Measurements from ENCODE around the gene CACNA2D3. TPM values are rescaled to one million over a fixed set of nuclear protein-coding genes. Genes with fewer than 3 reads are reported as not detected.

Gene CACNA2D3
- total RNA-seq, 2 donors from 2014 or later: 0.97 TPM; not detected in 1

DNA sequence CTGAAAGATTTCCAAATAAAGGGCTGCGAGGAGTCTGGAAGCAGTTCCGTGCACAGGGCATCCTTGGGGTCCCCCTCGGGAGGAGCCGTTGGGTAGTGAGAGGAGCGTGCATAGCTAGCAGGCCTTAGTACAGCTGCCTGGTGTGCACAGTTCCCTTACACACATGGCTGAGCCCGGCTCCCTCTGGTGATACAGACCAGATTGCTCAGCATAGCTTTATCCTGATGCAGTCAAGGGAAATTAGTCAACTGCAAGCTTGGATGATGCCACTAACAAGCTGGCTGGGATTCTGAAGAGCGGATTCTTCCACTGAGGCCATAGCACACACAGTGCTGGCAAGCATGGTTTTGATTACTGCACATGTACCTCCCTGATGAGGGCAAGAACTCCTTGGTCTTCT lies 456.1 kb downstream of the CACNA2D3 start:
- H3K36me3 ChIP-seq (ENCODE audit: control insufficient read depth, insufficient read depth, low read length): no peaks in the 10 kb centered on the region
- H3K27ac Mint-ChIP-seq: no peak overlapping the region
- H3K27ac ChIP-seq (ENCODE audit: low read depth, low read length): no peak overlapping the region
- no peaks in the 10 kb centered on the region for H3K27me3 ChIP-seq (ENCODE audit: control insufficient read depth, insufficient read depth, low read length, poor library complexity, severe bottlenecking)
- no peak overlapping the region for H3K9ac ChIP-seq (ENCODE audit: extremely low read depth, low read length, poor library complexity, severe bottlenecking)
- H3K4me1 Mint-ChIP-seq: no peaks in the 10 kb centered on the region
- no peaks in the 10 kb centered on the region for H3K36me3 Mint-ChIP-seq (ENCODE audit: low read depth)
- TF ChIP-seq, protein P1, sequence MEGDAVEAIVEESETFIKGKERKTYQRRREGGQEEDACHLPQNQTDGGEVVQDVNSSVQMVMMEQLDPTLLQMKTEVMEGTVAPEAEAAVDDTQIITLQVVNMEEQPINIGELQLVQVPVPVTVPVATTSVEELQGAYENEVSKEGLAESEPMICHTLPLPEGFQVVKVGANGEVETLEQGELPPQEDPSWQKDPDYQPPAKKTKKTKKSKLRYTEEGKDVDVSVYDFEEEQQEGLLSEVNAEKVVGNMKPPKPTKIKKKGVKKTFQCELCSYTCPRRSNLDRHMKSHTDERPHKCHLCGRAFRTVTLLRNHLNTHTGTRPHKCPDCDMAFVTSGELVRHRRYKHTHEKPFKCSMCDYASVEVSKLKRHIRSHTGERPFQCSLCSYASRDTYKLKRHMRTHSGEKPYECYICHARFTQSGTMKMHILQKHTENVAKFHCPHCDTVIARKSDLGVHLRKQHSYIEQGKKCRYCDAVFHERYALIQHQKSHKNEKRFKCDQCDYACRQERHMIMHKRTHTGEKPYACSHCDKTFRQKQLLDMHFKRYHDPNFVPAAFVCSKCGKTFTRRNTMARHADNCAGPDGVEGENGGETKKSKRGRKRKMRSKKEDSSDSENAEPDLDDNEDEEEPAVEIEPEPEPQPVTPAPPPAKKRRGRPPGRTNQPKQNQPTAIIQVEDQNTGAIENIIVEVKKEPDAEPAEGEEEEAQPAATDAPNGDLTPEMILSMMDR (conservative IDR thresholded peaks at IDR 0.05): no peak
- no peak overlapping the region for H3K4me3 Mint-ChIP-seq
- no peaks in the 10 kb centered on the region for H3K9me3 Mint-ChIP-seq
- H3K27me3 Mint-ChIP-seq (ENCODE audit: insufficient read depth): peaks cover 3% of the 10 kb centered on the region
- no peaks in the 10 kb centered on the region for H3K9me3 ChIP-seq (ENCODE audit: control insufficient read depth, low read length)
- 90% methylated on average over 7 of the region's 7 CpGs for WGBS, 2 experiments (ENCODE audit: insufficient coverage in 1 of 2, insufficient read length in 1 of 2)
- no peak for DNase-seq
- H3K4me3 ChIP-seq (ENCODE audit: low read length): no peak overlapping the region
- H3K4me1 ChIP-seq (ENCODE audit: control insufficient read depth, insufficient read depth, low read length): no peaks in the 10 kb centered on the region

DNA sequence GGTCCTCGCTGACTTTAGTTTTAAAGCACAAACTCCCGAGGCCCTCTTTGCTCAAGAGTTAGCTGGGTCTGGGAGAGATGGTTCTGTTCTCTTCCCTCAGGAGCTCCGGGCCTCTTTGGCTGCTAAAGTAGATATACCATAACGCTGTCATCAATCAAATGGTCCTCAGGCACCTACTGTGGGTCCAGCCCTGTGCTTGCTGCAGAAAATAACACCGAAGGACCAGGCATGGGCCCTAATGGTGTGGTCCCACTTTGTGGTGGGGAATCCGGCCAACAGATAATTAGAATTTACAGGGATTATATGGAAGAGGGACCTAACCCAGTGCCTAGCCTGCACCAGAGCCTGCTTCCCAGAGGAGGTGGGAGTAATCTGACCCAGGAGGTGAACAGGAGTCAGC lies 458.1 kb downstream of the CACNA2D3 start:
- Mint-ChIP-seq H3K27ac (no peak overlapping the region), H3K9me3 (peaks cover 1% of the 10 kb centered on the region), H3K27me3 (ENCODE audit: insufficient read depth) (peaks cover 3% of the 10 kb centered on the region), H3K36me3 (ENCODE audit: low read depth) (no peaks in the 10 kb centered on the region), H3K4me1 (no peaks in the 10 kb centered on the region), H3K4me3 (no peak overlapping the region)
- TF ChIP-seq, protein P1 (conservative IDR thresholded peaks at IDR 0.05): no peak
- no peak overlapping the region for H3K4me3 ChIP-seq (ENCODE audit: low read length)
- H3K9ac ChIP-seq (ENCODE audit: extremely low read depth, low read length, poor library complexity, severe bottlenecking): no peak overlapping the region
- DNase-seq: no peak
- H3K27ac ChIP-seq (ENCODE audit: low read depth, low read length): no peak overlapping the region
- WGBS, 2 experiments (ENCODE audit: insufficient coverage in 1 of 2, insufficient read length in 1 of 2): 96 to 100% methylated on average over 3 to 6 of the region's 6 CpGs
- no peaks in the 10 kb centered on the region for H3K36me3 ChIP-seq (ENCODE audit: control insufficient read depth, insufficient read depth, low read length)
- no peaks in the 10 kb centered on the region for H3K4me1 ChIP-seq (ENCODE audit: control insufficient read depth, insufficient read depth, low read length)
- no peaks in the 10 kb centered on the region for H3K9me3 ChIP-seq (ENCODE audit: control insufficient read depth, low read length)
- no peaks in the 10 kb centered on the region for H3K27me3 ChIP-seq (ENCODE audit: control insufficient read depth, insufficient read depth, low read length, poor library complexity, severe bottlenecking)

DNA sequence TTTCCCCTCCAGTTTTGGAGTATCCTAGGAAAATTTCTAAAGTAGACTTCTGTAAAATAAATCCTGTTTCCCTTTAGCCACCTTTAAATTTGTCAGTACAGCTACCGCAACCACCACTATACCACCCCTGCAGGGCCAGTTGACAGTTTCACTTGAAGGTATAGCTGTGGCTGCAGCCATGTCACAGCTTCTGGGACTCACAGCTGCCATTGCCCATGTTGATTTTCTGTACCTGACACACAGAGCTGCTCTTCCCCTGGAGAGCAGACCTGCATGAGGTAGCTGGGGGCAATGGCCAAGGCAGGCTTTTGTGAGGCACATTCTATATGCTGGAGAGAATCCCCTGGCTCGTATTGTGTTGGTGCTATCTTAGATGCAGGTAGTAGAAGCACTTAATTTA lies 460.1 kb downstream of the CACNA2D3 start:
- Histone ChIP-seq H3K9me3 (ENCODE audit: control insufficient read depth, low read length) (no peaks in the 10 kb centered on the region), H3K27me3 (ENCODE audit: control insufficient read depth, insufficient read depth, low read length, poor library complexity, severe bottlenecking) (no peaks in the 10 kb centered on the region), H3K4me1 (ENCODE audit: control insufficient read depth, insufficient read depth, low read length) (no peaks in the 10 kb centered on the region), H3K27ac (ENCODE audit: low read depth, low read length) (no peak overlapping the region), H3K9ac (ENCODE audit: extremely low read depth, low read length, poor library complexity, severe bottlenecking) (no peak overlapping the region), H3K36me3 (ENCODE audit: control insufficient read depth, insufficient read depth, low read length) (no peaks in the 10 kb centered on the region), H3K4me3 (ENCODE audit: low read length) (no peak overlapping the region)
- H3K4me1 Mint-ChIP-seq: no peaks in the 10 kb centered on the region
- no peaks in the 10 kb centered on the region for H3K36me3 Mint-ChIP-seq (ENCODE audit: low read depth)
- H3K4me3 Mint-ChIP-seq: no peak overlapping the region
- DNase-seq: no peak
- WGBS, 2 experiments (ENCODE audit: insufficient coverage in 1 of 2, insufficient read length in 1 of 2): 90 to 100% methylated on average over 1 to 2 of the region's 2 CpGs
- peaks cover 4% of the 10 kb centered on the region for H3K9me3 Mint-ChIP-seq
- no peak overlapping the region for H3K27ac Mint-ChIP-seq
- TF ChIP-seq, protein P1 (conservative IDR thresholded peaks at IDR 0.05): no peak
- H3K27me3 Mint-ChIP-seq (ENCODE audit: insufficient read depth): peaks cover 3% of the 10 kb centered on the region

Data from endodermal cell (in vitro differentiated cells).